OCI-LY7 (cell line): ENCODE measurements around the gene DYNC1I1. TPM values are rescaled to one million over a fixed set of nuclear protein-coding genes. Genes with fewer than 3 reads are reported as not detected.
A peak's percentile ranks its signal among the peaks of the same experiment; 100 is the strongest.

Experiments used
- BruUV-seq: library from RNA; stranded (reverse); fragments of 400-500 nt; replicated peaks from 2 replicates; lab custom pipeline; 2021; lab: Mats Ljungman, UMichigan
- CTCF ChIA-PET: fragments of 300-600 bp; sonication (Branson Sonifier 250); formaldehyde crosslinking; loops from one replicate; lab custom pipeline; 2022; ENCODE audit warnings: antibody characterized with exemption; ENCODE audit not compliant: unreplicated experiment; lab: Charles Lee
- POLR2A ChIA-PET: fragments of 300-600 bp; sonication (Branson Sonifier 250); formaldehyde crosslinking; loops from one replicate; lab custom pipeline; 2022; ENCODE audit warnings: antibody characterized with exemption; lab: Charles Lee
- DNase-seq: peaks from one replicate; pipeline ENCODE4 v3.0.0-alpha.2; 2015; ENCODE audit warnings: low spot score
- H2AFZ ChIP-seq: fragments of 200-600 bp; sonication (generic), shearing (Covaris generic); 2 replicates; pipeline ENCODE4 v1.6.1; 2014; ENCODE audit warnings: mild to moderate bottlenecking, antibody characterized with exemption, low read length, moderate library complexity
- H3K27ac ChIP-seq: fragments of 200-600 bp; sonication (generic); 2 replicates; pipeline ENCODE4 v1.5.1; 2014; ENCODE audit warnings: mixed run types, low read depth, mild to moderate bottlenecking, moderate library complexity, low read length, inconsistent platforms; ENCODE audit not compliant: poor library complexity, severe bottlenecking
- H3K36me3 ChIP-seq: fragments of 200-600 bp; sonication (generic); 2 replicates; pipeline ENCODE4 v1.6.1; 2014; ENCODE audit warnings: mild to moderate bottlenecking, antibody characterized with exemption, low read length, moderate library complexity, mixed read lengths; ENCODE audit not compliant: insufficient read depth
- H3K4me1 ChIP-seq: fragments of 200-600 bp; sonication (generic); 2 replicates; pipeline ENCODE4 v1.5.1; 2014; ENCODE audit warnings: mild to moderate bottlenecking, low read length; ENCODE audit not compliant: insufficient read depth, poor library complexity, severe bottlenecking
- H3K4me2 ChIP-seq: fragments of 200-600 bp; sonication (generic); 2 replicates; pipeline ENCODE4 v1.6.1; 2014; ENCODE audit warnings: mild to moderate bottlenecking, low read length
- H3K4me3 ChIP-seq: fragments of 200-600 bp; sonication (generic); 2 replicates; pipeline ENCODE4 v1.5.1; 2014; ENCODE audit warnings: mild to moderate bottlenecking, low read depth, low read length; ENCODE audit not compliant: poor library complexity, severe bottlenecking
- H3K79me2 ChIP-seq: fragments of 200-600 bp; sonication (generic); 2 replicates; pipeline ENCODE4 v1.6.1; 2016; ENCODE audit warnings: low read depth, mild to moderate bottlenecking, low read length, moderate library complexity, mixed read lengths; ENCODE audit not compliant: insufficient read depth
- H3K9me2 ChIP-seq: fragments of 200-600 bp; sonication (generic); 2 replicates; pipeline ENCODE4 v1.6.1; 2016; ENCODE audit warnings: mild to moderate bottlenecking, low read length, mixed read lengths; ENCODE audit not compliant: insufficient read depth
- H3K9me3 ChIP-seq: fragments of 200-600 bp; sonication (generic); 2 replicates; pipeline ENCODE4 v1.6.1; 2014; ENCODE audit warnings: mild to moderate bottlenecking, mixed run types, low read length, mixed read lengths
- H4K20me1 ChIP-seq: fragments of 200-600 bp; sonication (generic); 2 replicates; pipeline ENCODE4 v1.6.1; 2014; ENCODE audit warnings: mild to moderate bottlenecking, antibody characterized with exemption, low read length, moderate library complexity, mixed read lengths; ENCODE audit not compliant: insufficient read depth
- CTCF ChIP-seq: fragments of 200-600 bp; sonication (generic); conservative IDR thresholded peaks from 2 replicates; pipeline ENCODE4 v1.5.1; 2014; ENCODE audit warnings: mild to moderate bottlenecking, antibody characterized with exemption, low read length, moderate library complexity, mixed read lengths
- EZH2phosphoT487 ChIP-seq: fragments of 200-600 bp; sonication (generic); IDR thresholded peaks from 2 replicates; pipeline ENCODE4 v1.6.1; 2018; ENCODE audit warnings: low read depth, borderline replicate concordance, mild to moderate bottlenecking, mixed run types, antibody characterized with exemption, low read length, moderate library complexity, mixed read lengths
- intact Hi-C: fragments of 100-400 bp; cut with micrococcal nuclease; formaldehyde crosslinking; loops from one replicate; pipeline ENCODE4 v1.10.0; 2022; ENCODE audit not compliant: unreplicated experiment
- total RNA-seq, 2 experiments: library from RNA; depleted of rRNA in 1 of 2; stranded (reverse); fragments of >200 nt in 1 of 2; shearing (Covaris generic) in 1 of 2; gene quantifications; 2 replicates each; pipeline ENCODE4 v1.2.3, GENCODE V29; 2014 to 2022

The DYNC1I1 gene
- total RNA-seq, 2 experiments from 2014 or later: not detected

GRCh38 chr7:95917634-95918033 is 145.3 kb downstream of the DYNC1I1 start:
- Histone ChIP-seq H3K36me3 (no peaks in the 10 kb centered on the region), H3K27ac (no peak overlapping the region), H4K20me1 (no peaks in the 10 kb centered on the region), H3K9me3 (no peaks in the 10 kb centered on the region), H3K4me1 (no peaks in the 10 kb centered on the region), H3K79me2 (no peaks in the 10 kb centered on the region), H3K9me2 (no peaks in the 10 kb centered on the region), H3K4me3 (no peak overlapping the region), H3K4me2 (no peak overlapping the region), H2AFZ (no peak overlapping the region)
- DNase-seq: no peak
- intact Hi-C loops: loop anchor here (5.0 to 10.0 kb wide), 2 partner anchors 497 to 1150 kb away; no protein-coding TSS in a partner anchor
- ChIA-PET POLR2A (no interaction called here), CTCF (no interaction called here)
- TF ChIP-seq EZH2phosphoT487: no peak
- no peak for TF ChIP-seq CTCF
- no TSS peak for BruUV-seq

GRCh38 chr7:95919556-95919955 is 147.2 kb downstream of the DYNC1I1 start:
- no TSS peak for BruUV-seq
- CTCF ChIA-PET: no interaction called here
- Histone ChIP-seq H3K9me2 (no peaks in the 10 kb centered on the region), H2AFZ (no peak overlapping the region), H4K20me1 (no peaks in the 10 kb centered on the region), H3K36me3 (no peaks in the 10 kb centered on the region), H3K9me3 (no peaks in the 10 kb centered on the region), H3K4me1 (no peaks in the 10 kb centered on the region), H3K4me3 (no peak overlapping the region), H3K79me2 (no peaks in the 10 kb centered on the region), H3K4me2 (no peak overlapping the region), H3K27ac (no peak overlapping the region)
- POLR2A ChIA-PET: no interaction called here
- intact Hi-C loops: loop anchor here (5.0 to 10.0 kb wide), 2 partner anchors 495 to 1148 kb away; no protein-coding TSS in a partner anchor
- 0 out of 2 replicates have a peak, but pooled peaks have one; percentile 11 for TF ChIP-seq CTCF
- no peak for TF ChIP-seq EZH2phosphoT487
- no peak for DNase-seq

GRCh38 chr7:95921543-95921942 is 149.2 kb downstream of the DYNC1I1 start:
- ChIA-PET CTCF (no interaction called here), POLR2A (no interaction called here)
- TF ChIP-seq EZH2phosphoT487: no peak
- TF ChIP-seq CTCF: no peak
- Histone ChIP-seq H4K20me1 (no peaks in the 10 kb centered on the region), H3K36me3 (no peaks in the 10 kb centered on the region), H3K4me1 (no peaks in the 10 kb centered on the region), H3K4me2 (no peak overlapping the region), H3K9me2 (no peaks in the 10 kb centered on the region), H3K9me3 (no peaks in the 10 kb centered on the region), H2AFZ (no peak overlapping the region), H3K4me3 (no peak overlapping the region), H3K79me2 (no peaks in the 10 kb centered on the region), H3K27ac (no peak overlapping the region)
- no peak for DNase-seq
- no TSS peak for BruUV-seq
- intact Hi-C loops: no loop called here
